Body of pancreas (tissue), 4 donors: ENCODE measurements around the gene RNF11. TPM values are rescaled to one million over a fixed set of nuclear protein-coding genes. Genes with fewer than 3 reads are reported as not detected.

Source experiments
- ATAC-seq: fragments of 150-250 bp; one replicate; pipeline ENCODE4 v1.9.1; 2016
- DNase-seq, 4 donors: peaks; one replicate each; pipeline ENCODE4 v3.0.0-alpha.2; 2019
- H3K27ac ChIP-seq, 4 donors: fragments of 200-600 bp; sonication (generic); 1 replicate in 3 of 4; 2 replicates in 1 of 4; pipeline versions ENCODE4 v1.5.1 to v1.6.1; 2016 to 2019; ENCODE audit warnings: mild to moderate bottlenecking in 1 of 4, mixed read lengths in 1 of 4, moderate library complexity in 1 of 4
- H3K27me3 ChIP-seq, 2 donors: fragments of 200-600 bp; sonication (generic); one replicate each; pipeline ENCODE4 v1.6.0; 2016; ENCODE audit warnings: mild to moderate bottlenecking in 1 of 2
- H3K36me3 ChIP-seq, 2 donors: fragments of 200-600 bp; sonication (generic); replicated peaks in 1 of 2; 2 replicates each; pipeline ENCODE4 v1.5.1; 2016; ENCODE audit warnings: low read depth in 2 of 2; ENCODE audit not compliant: insufficient read depth in 1 of 2
- H3K4me1 ChIP-seq: fragments of 200-600 bp; sonication (generic); one replicate; pipeline ENCODE4 v1.6.0; 2016
- H3K4me3 ChIP-seq, 2 donors: fragments of 200-600 bp; sonication (generic); 1 replicate in 1 of 2; 2 replicates in 1 of 2; pipeline ENCODE4 v1.5.1; 2016 to 2019
- H3K9me3 ChIP-seq, 3 donors: fragments of 200-600 bp; sonication (generic); 1 replicate in 2 of 3; 2 replicates in 1 of 3; pipeline ENCODE4 v1.5.1; 2016
- POLR2A ChIP-seq, 3 donors: fragments of 450-650 bp; IDR thresholded peaks; one replicate each; pipeline ENCODE4 v1.6.1; 2016; ENCODE audit warnings: antibody characterized with exemption in 3 of 3, mild to moderate bottlenecking in 2 of 3
- WGBS, 2 donors: methylation state at CpG; one replicate each; pipeline ENCODE4 v1.1.5; 2017; 5-methylcytosine and 5-hydroxymethylcytosine counted together
- intact Hi-C: fragments of 100-400 bp; cut with DNase I; formaldehyde crosslinking; loops from one replicate; pipeline ENCODE4 v1.15.1; 2023
- total RNA-seq, 2 donors: library from RNA; depleted of rRNA; stranded (reverse); fragments of >200 nt; gene quantifications; one replicate each; pipeline ENCODE4 v1.1.0, GENCODE V29; 2016
- TF ChIP-seq, protein P1 (sequence below), 7 experiments: fragments of 450-650 bp in 4 of 7; fragments of 200-600 bp in 3 of 7; sonication (generic) in 3 of 7; IDR thresholded peaks; one replicate each; pipeline ENCODE4 v1.5.1; 2016 to 2019; ENCODE audit warnings: antibody characterized with exemption in 7 of 7

Gene RNF11
- total RNA-seq, 2 donors from 2014 or later = 33.2 to 34.9 TPM

DNA sequence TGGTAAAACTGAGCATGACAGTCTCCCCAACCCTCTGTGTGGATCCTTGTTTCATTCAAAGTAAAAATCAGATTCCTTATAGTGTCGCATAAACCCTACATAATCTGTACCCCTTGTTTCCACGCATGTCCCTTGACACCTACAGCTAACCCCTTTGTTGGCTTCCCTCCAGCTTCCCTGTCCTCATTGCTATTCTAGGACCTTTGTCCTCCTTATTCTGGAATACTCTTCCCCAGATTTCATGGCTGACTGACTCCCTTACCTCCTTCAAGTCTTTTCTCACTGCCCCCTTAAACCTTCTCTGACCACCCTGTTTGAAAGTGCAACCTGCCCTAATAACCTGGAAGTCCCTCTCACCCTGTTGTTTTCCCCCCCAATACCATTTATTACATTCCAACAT, 4.0 kb downstream of the RNF11 start:
- no peak overlapping the region for H3K4me3 ChIP-seq
- peak in 3 of 4 donors; percentile 20 to 61 (median 35) for DNase-seq
- H3K9me3 ChIP-seq = no peaks in the 10 kb centered on the region
- peaks cover 40% of the 10 kb centered on the region for H3K4me1 ChIP-seq
- ATAC-seq = no peak
- no peak overlapping the region for H3K27ac ChIP-seq
- no peaks in the 10 kb centered on the region for H3K36me3 ChIP-seq
- H3K27me3 ChIP-seq = no peaks in the 10 kb centered on the region
- intact Hi-C loops = no loop called here
- 75 to 79% methylated on average over 2 of the region's 2 CpGs for WGBS, 2 donors
- TF ChIP-seq, protein P1, sequence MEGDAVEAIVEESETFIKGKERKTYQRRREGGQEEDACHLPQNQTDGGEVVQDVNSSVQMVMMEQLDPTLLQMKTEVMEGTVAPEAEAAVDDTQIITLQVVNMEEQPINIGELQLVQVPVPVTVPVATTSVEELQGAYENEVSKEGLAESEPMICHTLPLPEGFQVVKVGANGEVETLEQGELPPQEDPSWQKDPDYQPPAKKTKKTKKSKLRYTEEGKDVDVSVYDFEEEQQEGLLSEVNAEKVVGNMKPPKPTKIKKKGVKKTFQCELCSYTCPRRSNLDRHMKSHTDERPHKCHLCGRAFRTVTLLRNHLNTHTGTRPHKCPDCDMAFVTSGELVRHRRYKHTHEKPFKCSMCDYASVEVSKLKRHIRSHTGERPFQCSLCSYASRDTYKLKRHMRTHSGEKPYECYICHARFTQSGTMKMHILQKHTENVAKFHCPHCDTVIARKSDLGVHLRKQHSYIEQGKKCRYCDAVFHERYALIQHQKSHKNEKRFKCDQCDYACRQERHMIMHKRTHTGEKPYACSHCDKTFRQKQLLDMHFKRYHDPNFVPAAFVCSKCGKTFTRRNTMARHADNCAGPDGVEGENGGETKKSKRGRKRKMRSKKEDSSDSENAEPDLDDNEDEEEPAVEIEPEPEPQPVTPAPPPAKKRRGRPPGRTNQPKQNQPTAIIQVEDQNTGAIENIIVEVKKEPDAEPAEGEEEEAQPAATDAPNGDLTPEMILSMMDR (IDR thresholded peaks at IDR 0.05) = no peak
- no peak for TF ChIP-seq POLR2A (IDR thresholded peaks at IDR 0.05)

DNA sequence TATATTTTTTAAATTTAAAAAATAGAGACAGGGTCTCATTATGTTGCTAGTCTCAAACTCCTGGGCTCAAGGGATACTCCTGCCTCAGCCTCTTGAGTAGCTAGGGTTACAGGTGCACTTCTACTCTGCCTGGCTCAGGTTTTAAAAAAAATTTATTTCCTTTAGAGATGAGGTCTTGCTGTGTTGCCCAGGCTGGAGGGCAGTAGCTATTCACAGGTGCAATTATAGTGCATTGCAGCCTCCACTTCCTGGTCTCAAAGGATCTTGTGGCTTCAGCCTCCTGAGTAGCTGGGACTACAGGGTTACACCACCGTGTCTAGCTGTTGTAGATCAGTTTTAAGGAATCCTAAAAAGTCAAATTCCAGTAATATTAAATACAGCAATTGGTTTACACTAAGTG, 5.0 kb downstream of the RNF11 start:
- no peak for TF ChIP-seq POLR2A (IDR thresholded peaks at IDR 0.05)
- TF ChIP-seq, protein P1 (IDR thresholded peaks at IDR 0.05) = no peak
- H3K4me3 ChIP-seq = no peak overlapping the region
- peaks cover 44% of the 10 kb centered on the region for H3K4me1 ChIP-seq
- no peaks in the 10 kb centered on the region for H3K36me3 ChIP-seq
- no peak overlapping the region for H3K27ac ChIP-seq
- H3K27me3 ChIP-seq = no peaks in the 10 kb centered on the region
- DNase-seq (no peak), ATAC-seq (no peak)
- no peaks in the 10 kb centered on the region for H3K9me3 ChIP-seq
- 47 to 50% methylated on average over 1 of the region's 1 CpG for WGBS, 2 donors
- intact Hi-C loops = no loop called here

DNA sequence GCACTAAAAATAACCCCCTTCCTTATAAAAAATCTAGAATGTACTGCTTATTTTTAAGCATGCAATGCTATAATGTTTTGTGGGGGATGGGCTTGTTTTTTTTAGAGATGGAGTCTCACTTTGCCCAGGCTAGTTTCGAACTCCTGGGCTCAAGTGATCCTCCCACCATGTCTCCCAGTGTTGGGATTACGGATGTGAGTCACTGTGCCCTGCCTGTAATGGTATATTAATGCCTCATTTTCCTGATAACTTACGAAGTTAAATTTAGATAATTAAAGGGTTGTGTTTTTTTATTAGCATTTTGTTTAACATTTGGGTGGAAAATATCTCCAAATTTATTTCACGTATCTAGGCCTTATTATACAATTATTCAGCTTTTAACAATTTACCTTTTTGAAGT, 6.5 kb downstream of the RNF11 start:
- Histone ChIP-seq H3K27ac (no peak overlapping the region), H3K4me1 (peaks cover 58% of the 10 kb centered on the region)
- TF ChIP-seq, protein P1 (IDR thresholded peaks at IDR 0.05) = no peak
- no peak for TF ChIP-seq POLR2A (IDR thresholded peaks at IDR 0.05)

DNA sequence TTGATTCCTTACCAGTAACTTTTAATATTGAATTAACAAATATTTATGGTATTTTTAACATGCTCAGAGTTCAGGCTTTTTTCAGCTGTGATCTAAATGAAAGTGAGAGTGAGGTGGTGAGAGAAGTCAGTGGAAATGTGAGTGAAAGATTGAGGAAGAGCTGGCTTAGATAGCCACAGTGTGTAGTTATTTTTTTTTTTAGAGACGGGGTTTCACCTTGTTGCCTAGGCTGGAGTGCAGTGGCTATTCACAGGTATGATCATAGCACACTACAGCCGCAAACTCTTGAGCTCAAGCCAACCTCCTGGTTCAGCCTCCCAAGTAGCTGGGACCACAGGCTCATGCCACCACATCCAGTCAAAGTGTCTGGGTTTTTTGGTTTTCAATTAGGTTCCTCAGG, 10.9 kb downstream of the RNF11 start:
- DNase-seq (no peak), ATAC-seq (no peak)
- Histone ChIP-seq H3K27me3 (no peaks in the 10 kb centered on the region), H3K4me1 (peaks cover 45% of the 10 kb centered on the region), H3K27ac (no peak overlapping the region), H3K36me3 (no peaks in the 10 kb centered on the region), H3K9me3 (no peaks in the 10 kb centered on the region), H3K4me3 (no peak overlapping the region)
- TF ChIP-seq, protein P1 (IDR thresholded peaks at IDR 0.05) = no peak
- TF ChIP-seq POLR2A (IDR thresholded peaks at IDR 0.05) = no peak
- intact Hi-C loops = no loop called here
- WGBS, 2 donors = 86 to 87% methylated on average over 2 of the region's 2 CpGs

More for the DNA sequence above, 6.5 kb downstream of the RNF11 start:
- H3K4me3 ChIP-seq = no peak overlapping the region
- no peak for ATAC-seq
- H3K36me3 ChIP-seq = no peaks in the 10 kb centered on the region
- no peaks in the 10 kb centered on the region for H3K27me3 ChIP-seq
- intact Hi-C loops = no loop called here
- no peaks in the 10 kb centered on the region for H3K9me3 ChIP-seq
- 88 to 91% methylated on average over 4 of the region's 4 CpGs for WGBS, 2 donors
- no peak for DNase-seq

DNA sequence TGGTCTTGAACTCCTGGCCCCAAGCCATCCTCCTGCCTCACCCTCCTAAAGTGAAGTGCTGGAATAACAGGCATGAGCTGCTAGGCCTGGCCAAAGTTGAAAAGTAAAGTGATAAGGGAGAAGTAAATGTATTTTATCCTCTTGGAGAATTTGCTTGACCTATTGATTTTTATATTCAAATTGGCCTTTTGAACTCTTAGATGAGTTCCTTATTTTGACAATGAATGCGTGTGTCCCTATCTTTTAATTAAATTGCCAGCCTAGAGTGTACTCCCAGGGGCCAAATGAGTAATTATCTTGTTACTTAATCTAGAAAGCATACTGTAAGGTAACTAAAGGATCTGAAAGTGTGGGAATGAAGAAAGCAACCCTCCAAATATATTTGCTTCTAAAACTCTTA, 11.4 kb downstream of the RNF11 start:
- no peak for ATAC-seq
- Histone ChIP-seq H3K27me3 (no peaks in the 10 kb centered on the region), H3K4me3 (no peak overlapping the region), H3K27ac (no peak overlapping the region), H3K4me1 (peaks cover 45% of the 10 kb centered on the region), H3K36me3 (no peaks in the 10 kb centered on the region), H3K9me3 (no peaks in the 10 kb centered on the region)
- no peak for DNase-seq
- no peak for TF ChIP-seq POLR2A (IDR thresholded peaks at IDR 0.05)
- TF ChIP-seq, protein P1 (IDR thresholded peaks at IDR 0.05) = no peak
- WGBS, 2 donors = 17 to 19% methylated on average over 1 of the region's 1 CpG
- intact Hi-C loops = no loop called here
